SIG-M5 (cell line): Measurements from ENCODE around the gene ANGPTL8.

Source experiments
- DNase-seq: peaks from one replicate; lab custom pipeline; 2025; lab: John Stamatoyannopoulos, UW

ANGPTL8 gene

GRCh38 chr19:11203194-11204075 is 36.0 kb upstream of the ANGPTL8 start:
- DNase-seq, result no peak

- DNase-seq, result no peak
Observed at GRCh38 chr19:11204076-11204602, 35.3 kb upstream of the ANGPTL8 start.

- DNase-seq, result no peak
Observed at GRCh38 chr19:11204943-11205349, 34.5 kb upstream of the ANGPTL8 start.

- no peak for DNase-seq
Observed at GRCh38 chr19:11205939-11206570, 33.4 kb upstream of the ANGPTL8 start.

- DNase-seq, result no peak
Observed at GRCh38 chr19:11208561-11209471, 30.6 kb upstream of the ANGPTL8 start.

- no peak for DNase-seq
Observed at GRCh38 chr19:11209839-11210655, 29.4 kb upstream of the ANGPTL8 start.

GRCh38 chr19:11210656-11210928 is 28.8 kb upstream of the ANGPTL8 start:
- no peak for DNase-seq

GRCh38 chr19:11214387-11214786 is 25.0 kb upstream of the ANGPTL8 start:
- no peak for DNase-seq

GRCh38 chr19:11221082-11221598 is 18.3 kb upstream of the ANGPTL8 start:
- DNase-seq, result no peak

GRCh38 chr19:11223200-11223599 is 16.2 kb upstream of the ANGPTL8 start:
- DNase-seq, result no peak

- DNase-seq, result no peak
Observed at GRCh38 chr19:11224429-11224828, 15.0 kb upstream of the ANGPTL8 start.

GRCh38 chr19:11225172-11225571 is 14.2 kb upstream of the ANGPTL8 start:
- no peak for DNase-seq

- DNase-seq, result no peak
Observed at GRCh38 chr19:11225815-11226214, 13.6 kb upstream of the ANGPTL8 start.

GRCh38 chr19:11226716-11227166 is 12.7 kb upstream of the ANGPTL8 start:
- no peak for DNase-seq

GRCh38 chr19:11227195-11227886 is 12.1 kb upstream of the ANGPTL8 start:
- DNase-seq, result no peak

- DNase-seq, result no peak
Observed at GRCh38 chr19:11230621-11231386, 8.6 kb upstream of the ANGPTL8 start.

GRCh38 chr19:11232555-11232954 is 6.9 kb upstream of the ANGPTL8 start:
- DNase-seq, result no peak

- DNase-seq, result no peak
Observed at GRCh38 chr19:11233073-11233472, 6.3 kb upstream of the ANGPTL8 start.

- DNase-seq, result no peak
Observed at GRCh38 chr19:11234486-11235075, 4.8 kb upstream of the ANGPTL8 start.
